Measurements from ENCODE around the gene CMTM4. TPM values are rescaled to one million over a fixed set of nuclear protein-coding genes. Genes with fewer than 3 reads are reported as not detected.

Gene CMTM4
- total and polyA plus RNA-seq, 11 donors, result 4.5 to 22.5 (median 12.2) TPM

DNA sequence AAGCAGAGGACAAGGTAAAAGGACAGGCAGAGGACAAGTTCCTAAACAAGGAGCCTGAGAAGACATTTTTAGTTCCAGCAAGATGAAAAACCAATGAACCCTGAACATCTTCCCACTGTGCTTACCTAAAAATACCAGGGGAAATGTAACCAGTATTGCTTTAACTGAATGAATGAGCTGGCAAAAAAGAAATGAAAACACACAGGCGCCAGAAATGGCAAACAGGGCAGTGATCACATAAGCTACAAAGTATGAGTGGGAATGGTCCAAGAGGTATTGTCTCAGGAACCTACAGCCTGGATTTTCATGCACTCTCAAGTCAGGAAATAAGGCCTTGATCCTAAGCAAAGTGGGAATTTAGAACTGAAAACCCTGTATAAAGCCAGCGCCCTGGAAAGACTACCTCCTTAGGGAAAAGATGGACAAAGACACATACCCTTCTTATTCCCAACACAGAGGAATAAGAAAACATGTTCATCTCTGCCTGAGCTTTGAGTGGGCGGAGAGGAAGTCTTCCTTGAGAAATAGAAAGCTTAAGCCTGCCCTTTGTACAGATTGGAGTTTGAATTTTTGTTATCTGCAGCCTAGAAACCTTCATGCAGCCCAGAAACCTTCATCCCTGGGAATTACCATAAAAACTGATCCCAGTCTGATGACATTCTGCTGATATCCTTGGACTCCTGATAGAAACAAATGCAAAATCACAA is 115.1 kb downstream of the CMTM4 start:
- intact Hi-C loops (cut with DNase I), result no loop called here
- Histone ChIP-seq H3K27me3 (peaks cover 0 to 26% (median 12%) of the 10 kb centered on the region in 9 donors), H3K36me3 (no peaks in the 10 kb centered on the region), H3K27ac (peak overlapping the region in 2 of 12 donors; percentile 27 to 40), H3K9me3 (no peaks in the 10 kb centered on the region), H3K4me1 (peaks cover 0 to 46% (median 19%) of the 10 kb centered on the region in 12 donors), H3K4me3 (no peak overlapping the region)
- DNase-seq (no peak), ATAC-seq (no peak)
- WGBS, 4 donors, result 47 to 81% (median 77%) methylated on average over 3 of the region's 3 CpGs
- no peak for TF ChIP-seq POLR2A (IDR thresholded peaks at IDR 0.05)
- TF ChIP-seq, protein P1, sequence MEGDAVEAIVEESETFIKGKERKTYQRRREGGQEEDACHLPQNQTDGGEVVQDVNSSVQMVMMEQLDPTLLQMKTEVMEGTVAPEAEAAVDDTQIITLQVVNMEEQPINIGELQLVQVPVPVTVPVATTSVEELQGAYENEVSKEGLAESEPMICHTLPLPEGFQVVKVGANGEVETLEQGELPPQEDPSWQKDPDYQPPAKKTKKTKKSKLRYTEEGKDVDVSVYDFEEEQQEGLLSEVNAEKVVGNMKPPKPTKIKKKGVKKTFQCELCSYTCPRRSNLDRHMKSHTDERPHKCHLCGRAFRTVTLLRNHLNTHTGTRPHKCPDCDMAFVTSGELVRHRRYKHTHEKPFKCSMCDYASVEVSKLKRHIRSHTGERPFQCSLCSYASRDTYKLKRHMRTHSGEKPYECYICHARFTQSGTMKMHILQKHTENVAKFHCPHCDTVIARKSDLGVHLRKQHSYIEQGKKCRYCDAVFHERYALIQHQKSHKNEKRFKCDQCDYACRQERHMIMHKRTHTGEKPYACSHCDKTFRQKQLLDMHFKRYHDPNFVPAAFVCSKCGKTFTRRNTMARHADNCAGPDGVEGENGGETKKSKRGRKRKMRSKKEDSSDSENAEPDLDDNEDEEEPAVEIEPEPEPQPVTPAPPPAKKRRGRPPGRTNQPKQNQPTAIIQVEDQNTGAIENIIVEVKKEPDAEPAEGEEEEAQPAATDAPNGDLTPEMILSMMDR (IDR thresholded peaks at IDR 0.05), result no peak

DNA sequence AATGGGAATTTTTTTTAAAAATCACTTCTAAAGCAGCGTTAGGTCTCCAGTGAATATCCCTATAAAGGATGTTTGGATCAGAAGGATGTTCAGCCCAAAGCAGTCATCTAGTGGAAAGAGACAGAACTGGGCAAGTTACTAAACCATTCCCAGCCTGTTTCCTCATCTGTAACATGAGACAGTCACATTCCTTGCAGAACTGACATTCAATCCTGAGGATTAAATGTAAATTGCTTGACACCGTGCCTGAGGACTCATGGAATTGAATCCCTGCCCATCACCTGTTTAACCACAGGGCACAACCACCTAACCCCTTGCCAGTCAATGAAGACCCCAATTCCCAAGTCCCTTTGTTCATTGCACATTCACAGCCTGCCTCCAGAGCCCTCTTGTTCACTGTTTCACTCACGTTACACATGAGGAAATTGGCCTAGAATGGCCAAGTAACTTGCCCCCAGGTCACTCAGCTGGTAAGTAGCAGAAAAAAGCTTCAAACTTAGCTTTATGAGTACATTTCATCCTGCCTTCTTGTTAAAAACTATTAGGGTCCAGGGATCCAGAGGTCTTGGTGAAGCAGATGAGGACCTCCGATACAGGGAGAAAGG is 115.8 kb downstream of the CMTM4 start:
- WGBS, 4 donors, result 82 to 89% (median 84%) methylated on average over 4 of the region's 4 CpGs
- ATAC-seq (no peak), DNase-seq (no peak)
- Histone ChIP-seq H3K4me1 (peaks cover 0 to 47% (median 17%) of the 10 kb centered on the region in 12 donors), H3K27ac (peak overlapping the region in 2 of 12 donors; percentile 27 to 40), H3K36me3 (no peaks in the 10 kb centered on the region), H3K27me3 (peaks cover 0 to 26% (median 12%) of the 10 kb centered on the region in 9 donors), H3K9me3 (no peaks in the 10 kb centered on the region), H3K4me3 (no peak overlapping the region)
- TF ChIP-seq, protein P1 (IDR thresholded peaks at IDR 0.05), result no peak
- TF ChIP-seq POLR2A (IDR thresholded peaks at IDR 0.05), result no peak
- intact Hi-C loops (cut with DNase I), result no loop called here

DNA sequence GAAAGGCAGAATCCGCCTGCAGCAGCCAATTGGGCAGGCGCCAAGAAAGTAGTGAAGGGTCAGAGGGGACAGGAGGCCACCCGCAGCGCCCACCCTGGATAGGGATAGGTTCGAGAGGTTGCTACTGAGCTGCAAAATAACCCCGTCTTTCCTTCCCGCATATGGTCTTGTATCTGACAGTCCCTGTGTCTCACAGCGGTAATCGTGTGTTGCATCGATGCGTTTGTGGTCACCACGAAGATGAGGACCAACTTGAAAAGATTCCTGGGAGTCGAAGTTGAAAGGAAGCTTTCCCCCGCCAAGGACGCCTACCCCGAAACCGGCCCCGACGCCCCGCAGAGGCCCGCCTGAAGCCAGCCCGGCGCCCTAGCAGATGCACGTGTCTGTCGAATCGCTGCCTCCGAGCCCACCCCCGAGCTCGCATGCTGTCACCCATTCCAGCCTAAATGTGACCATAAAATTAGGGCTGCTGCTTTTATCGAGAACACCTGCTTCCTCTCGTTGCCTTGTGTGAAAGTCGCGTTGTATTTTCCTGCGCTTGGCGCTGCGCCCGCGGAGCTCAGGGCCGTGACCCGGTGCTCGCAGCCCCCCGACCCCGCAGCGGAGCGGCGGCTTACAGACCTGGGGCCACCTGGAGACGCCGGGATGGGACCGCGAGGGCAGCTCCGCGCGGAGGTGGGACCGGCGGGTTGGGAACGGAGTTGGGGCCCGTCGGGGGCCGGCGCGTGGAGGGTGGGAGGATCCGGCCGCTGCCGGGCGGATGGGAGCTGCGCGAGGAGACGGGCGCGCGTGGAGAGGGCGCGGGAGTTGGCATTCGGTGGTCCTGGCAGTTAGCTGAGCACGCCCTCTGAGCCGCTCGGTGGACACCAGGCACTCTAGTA is 117.7 kb downstream of the CMTM4 start, which contains the start of gene CMTM2:
Gene CMTM2, plus strand, starts transcription at position 813 of the 881 bp plus-strand sequence. CDS start 145 bp downstream, outside the sequence.
- Histone ChIP-seq H3K9me3 (no peaks in the 10 kb centered on the region), H3K27me3 (peaks cover 0 to 26% (median 12%) of the 10 kb centered on the region in 9 donors), H3K27ac (no peak within 1 kb of the TSS), H3K36me3 (no peaks in the 10 kb centered on the region), H3K4me3 (peak within 1 kb of the TSS in 10 of 12 donors; percentile 21 to 53 (median 40)), H3K4me1 (peaks cover 0 to 42% (median 16%) of the 10 kb centered on the region in 12 donors)
- DNase-seq (peak in 1 of 5 donors; percentile 61), ATAC-seq (peak in 2 of 4 donors; percentile 20 to 26)
- no peak for TF ChIP-seq POLR2A (IDR thresholded peaks at IDR 0.05)
- TF ChIP-seq, protein P1 (IDR thresholded peaks at IDR 0.05), result no peak
- 18 to 45% (median 25%) methylated on average over 25 to 77 of the region's 77 CpGs for WGBS, 4 donors
- intact Hi-C loops (cut with DNase I), result no loop called here
